Stimulated activated CD4-positive, alpha-beta T cell treated with anti-CD3 and anti-CD28 coated beads, Interleukin-2, amount 100 ng/mL, for 4 hours (primary cell): ENCODE results near the gene GHR.
"Not testable (repeated sequence)": the region's sequence is repeated elsewhere in the genome, so short reads cannot be mapped to it uniquely, and the experiment has no call there.

Source experiments
- DNase-seq: peaks from one replicate; pipeline ENCODE4 v3.0.0-alpha.2; 2020; ENCODE audit warnings: low read depth

Gene GHR

GRCh38 chr5:42718591-42718990 lies 295.4 kb downstream of the GHR start:
- no peak for DNase-seq

DNA sequence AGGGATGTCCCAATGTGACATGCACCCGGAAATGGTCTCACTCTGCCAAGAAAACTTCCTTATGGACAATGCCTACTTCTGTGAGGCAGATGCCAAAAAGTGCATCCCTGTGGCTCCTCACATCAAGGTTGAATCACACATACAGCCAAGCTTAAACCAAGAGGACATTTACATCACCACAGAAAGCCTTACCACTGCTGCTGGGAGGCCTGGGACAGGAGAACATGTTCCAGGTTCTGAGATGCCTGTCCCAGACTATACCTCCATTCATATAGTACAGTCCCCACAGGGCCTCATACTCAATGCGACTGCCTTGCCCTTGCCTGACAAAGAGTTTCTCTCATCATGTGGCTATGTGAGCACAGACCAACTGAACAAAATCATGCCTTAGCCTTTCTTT lies 295.8 kb downstream of the GHR start:
- DNase-seq = no peak

GRCh38 chr5:42720251-42720650 lies 297.0 kb downstream of the GHR start:
- DNase-seq = no peak

GRCh38 chr5:42721484-42721883 lies 298.2 kb downstream of the GHR start:
- DNase-seq = no peak

GRCh38 chr5:42734531-42735058 lies 311.4 kb downstream of the GHR start:
- not testable (repeated sequence) for DNase-seq

DNA sequence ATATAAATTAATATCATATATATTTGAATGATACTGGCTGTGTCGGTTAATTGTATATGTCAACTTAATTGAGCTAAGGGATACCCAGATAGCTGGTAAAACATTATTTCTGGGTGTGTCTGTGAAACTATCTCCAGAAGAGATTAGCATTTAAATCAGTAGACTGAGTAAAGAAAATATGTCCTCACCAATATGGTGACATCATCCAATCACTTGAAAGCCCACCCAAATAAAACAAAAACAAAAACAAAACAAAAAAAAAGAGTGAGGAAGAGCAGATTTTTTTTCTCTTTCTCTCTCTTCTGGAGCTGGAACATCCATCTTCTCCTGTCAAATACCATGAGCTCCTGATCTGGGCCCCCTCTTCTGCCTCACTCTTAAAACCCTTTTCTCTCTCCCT lies 317.7 kb downstream of the GHR start:
- no peak for DNase-seq

- DNase-seq = no peak
These were observed 322.2 kb downstream of the GHR start for GRCh38 chr5:42745426-42745825.

DNA sequence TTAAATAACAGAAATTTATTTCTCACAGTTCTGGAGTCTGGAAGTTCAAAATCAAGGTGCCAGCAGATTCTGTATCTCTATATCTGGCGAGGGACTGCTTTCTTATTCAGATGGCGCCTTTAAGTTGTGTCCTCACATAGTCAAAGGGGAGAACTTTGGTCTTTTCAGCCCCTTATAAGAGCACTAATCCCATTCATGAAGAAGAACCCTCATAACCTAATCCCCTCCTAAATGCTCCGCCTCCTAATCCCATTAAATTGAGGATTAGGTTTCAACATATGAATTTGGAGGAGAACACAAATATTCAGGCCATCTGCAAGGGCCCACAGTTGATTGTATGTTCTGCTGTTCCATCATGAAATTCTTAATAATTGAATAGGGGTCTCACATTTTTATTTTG lies 322.6 kb downstream of the GHR start:
- no peak for DNase-seq

DNA sequence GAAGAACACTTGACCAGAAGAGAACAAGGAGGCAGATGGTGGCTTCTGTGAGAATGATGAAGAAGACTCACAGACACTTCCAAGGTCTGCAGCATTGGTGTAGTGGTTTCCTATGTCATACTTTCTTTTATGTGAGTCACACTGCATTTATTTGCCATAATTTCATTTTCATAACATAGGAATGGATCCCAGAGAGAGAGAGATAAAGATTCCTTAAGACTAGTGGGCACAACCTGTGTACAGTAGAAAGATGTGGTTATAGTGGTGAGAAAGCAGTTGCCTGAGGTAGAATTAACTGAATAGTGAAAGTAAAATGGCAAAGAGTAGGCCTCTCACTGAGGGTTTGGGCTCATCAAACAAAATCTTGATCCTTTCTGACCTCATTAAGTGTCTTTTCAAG lies 325.8 kb downstream of the GHR start:
- no peak for DNase-seq

DNA sequence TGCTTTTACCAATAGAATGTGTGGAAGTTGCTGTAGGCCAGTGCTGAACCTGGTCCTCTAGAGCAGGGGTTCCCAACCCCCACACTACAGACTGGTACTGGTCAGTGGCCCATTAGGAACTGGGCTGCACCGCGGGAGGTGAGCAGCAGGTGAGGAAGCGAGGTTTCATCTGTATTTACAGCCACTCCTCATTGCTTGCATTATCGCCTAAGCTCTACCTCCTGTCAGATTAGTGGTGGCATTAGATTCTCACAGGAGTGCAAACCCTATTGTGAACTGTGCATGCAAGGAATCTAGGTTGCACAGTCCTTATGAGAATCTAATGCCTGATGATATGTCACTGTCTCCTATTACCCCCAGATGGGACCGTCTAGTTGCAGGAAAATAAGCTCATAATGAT lies 327.3 kb downstream of the GHR start:
- no peak for DNase-seq

GRCh38 chr5:42751044-42751443 lies 327.8 kb downstream of the GHR start:
- DNase-seq = no peak

- DNase-seq = no peak
These were observed 329.9 kb downstream of the GHR start for GRCh38 chr5:42753099-42753498.

DNA sequence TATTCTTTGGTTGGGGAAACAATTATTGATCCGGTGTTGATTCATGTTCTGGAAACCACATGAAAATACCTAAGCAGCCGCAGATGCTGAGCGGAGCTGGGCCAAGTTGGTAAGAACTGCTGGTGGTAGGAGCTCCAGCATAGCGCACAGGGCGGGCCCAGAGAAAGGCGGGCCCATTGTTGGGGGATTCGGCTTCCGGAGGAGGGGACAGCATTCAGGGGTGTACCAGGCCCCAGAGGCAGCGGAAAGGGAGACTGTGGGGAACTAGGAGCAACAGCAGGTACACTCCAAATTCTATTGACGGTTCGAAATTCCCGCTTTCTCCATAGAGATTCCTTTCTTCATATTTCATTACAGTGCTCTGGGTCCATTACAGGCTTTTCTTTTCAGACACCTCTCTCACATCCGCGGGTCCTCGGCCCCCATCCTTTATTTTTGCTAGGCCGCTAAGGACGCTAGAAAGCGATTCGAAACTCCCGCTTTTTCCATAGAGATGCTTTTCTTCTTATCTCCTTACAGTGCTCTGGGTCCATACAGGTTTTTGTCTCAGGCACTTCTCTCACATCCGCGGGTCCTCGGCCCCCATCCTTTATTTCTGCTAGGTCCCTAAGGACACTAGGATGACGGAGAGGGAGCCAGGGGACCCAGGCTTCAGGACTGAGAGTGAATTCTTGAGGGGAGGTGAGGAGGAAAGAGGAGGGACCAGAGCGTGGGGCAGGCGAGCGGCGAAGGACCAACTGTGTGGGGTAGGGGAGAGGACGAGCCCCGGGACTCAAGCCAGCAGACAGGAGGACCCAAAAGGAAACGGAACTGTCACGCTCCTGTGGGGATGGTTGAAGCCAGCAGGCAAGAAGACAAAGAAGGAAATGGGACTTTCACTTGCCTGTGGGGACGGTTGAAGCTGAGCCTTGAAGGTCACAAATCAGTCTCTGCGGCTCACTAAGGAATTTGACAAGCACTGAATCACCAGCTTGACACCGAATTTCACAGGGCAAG lies 333.7 kb downstream of the GHR start, which contains the start of gene CCDC152:
Gene CCDC152, plus strand, starts transcription at position 213 of the 996 bp plus-strand sequence. CDS start 2,304 bp downstream, outside the sequence.
- peak; percentile 32 for DNase-seq

- DNase-seq = no peak
These were observed 336.2 kb downstream of the GHR start for GRCh38 chr5:42759456-42759855.

DNA sequence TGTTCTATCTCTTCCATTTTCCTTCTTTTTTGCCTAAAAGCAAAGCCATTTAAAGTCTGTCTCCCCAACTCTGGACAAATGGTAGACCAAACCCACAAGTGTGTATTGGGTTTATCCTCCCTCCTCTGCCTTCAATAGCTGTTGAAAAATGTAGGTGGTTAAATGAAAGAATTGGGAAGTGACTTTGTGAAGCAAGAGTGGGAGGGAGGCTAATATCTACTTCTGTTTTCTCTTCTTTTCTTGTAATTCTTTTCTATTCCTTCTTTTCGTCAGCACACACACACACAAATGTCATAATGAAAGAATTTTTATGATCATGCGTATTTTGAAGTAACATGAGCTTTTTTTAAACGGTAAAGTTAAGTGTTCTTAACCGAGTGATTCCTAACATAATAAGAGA lies 337.2 kb downstream of the GHR start:
- no peak for DNase-seq

GRCh38 chr5:42761791-42762190 lies 338.6 kb downstream of the GHR start:
- no peak for DNase-seq

GRCh38 chr5:42767491-42768105 lies 344.4 kb downstream of the GHR start:
- no peak for DNase-seq

DNA sequence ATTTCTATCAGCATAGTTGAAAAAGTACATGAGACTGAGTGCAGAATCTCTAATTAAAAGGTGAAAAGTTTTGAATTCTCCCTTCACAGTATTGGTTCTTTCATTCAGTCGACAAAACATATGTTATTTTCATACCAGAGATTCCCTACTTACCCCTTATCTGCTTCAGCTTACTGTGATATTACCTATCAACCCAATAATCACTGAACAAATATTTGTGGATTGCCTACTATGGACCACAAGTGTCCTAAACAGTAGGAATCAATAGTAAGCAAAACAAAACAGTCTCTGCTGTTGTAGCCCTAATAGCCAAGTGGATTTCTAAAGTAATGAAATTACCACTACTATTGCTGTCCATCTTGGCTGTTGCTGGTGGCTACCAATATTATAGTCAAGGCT lies 344.9 kb downstream of the GHR start:
- DNase-seq = no peak

- no peak for DNase-seq
These were observed 346.8 kb downstream of the GHR start for GRCh38 chr5:42770003-42770402.
